RWPE2 (cell line): ENCODE measurements around the gene OPRM1.

Source experiments
- ATAC-seq: fragments of 200-7000 bp; cut with Tn5 transposase; 3 replicates; pipeline ENCODE4 v1.9.1; 2021; ENCODE audit warnings: low read depth
- DNase-seq: peaks from one replicate; pipeline ENCODE4 v3.0.0-alpha.2; 2020; ENCODE audit warnings: low spot score
- H3K27ac ChIP-seq: fragments of 450-650 bp; 2 replicates; pipeline ENCODE4 v1.5.1; 2017; ENCODE audit warnings: mild to moderate bottlenecking; ENCODE audit not compliant: poor library complexity, severe bottlenecking
- H3K27me3 ChIP-seq: fragments of 250-450 bp; sonication (Bioruptor Pico); 2 replicates; pipeline ENCODE4 v1.5.1; 2021; ENCODE audit warnings: mild to moderate bottlenecking, moderate library complexity; ENCODE audit not compliant: insufficient read depth, poor library complexity, severe bottlenecking
- H3K36me3 ChIP-seq: fragments of 250-450 bp; sonication (Bioruptor Pico); 2 replicates; pipeline ENCODE4 v1.5.1; 2020; ENCODE audit warnings: low read depth, mild to moderate bottlenecking, moderate library complexity
- H3K4me1 ChIP-seq: fragments of 250-450 bp; sonication (Bioruptor Pico); 2 replicates; pipeline ENCODE4 v1.5.1; 2021; ENCODE audit warnings: mild to moderate bottlenecking, moderate library complexity; ENCODE audit not compliant: insufficient read depth, poor library complexity, severe bottlenecking
- H3K4me3 ChIP-seq: fragments of 250-450 bp; sonication (Bioruptor Pico); 2 replicates; pipeline ENCODE4 v1.5.1; 2021; ENCODE audit warnings: mild to moderate bottlenecking, moderate library complexity; ENCODE audit not compliant: severe bottlenecking
- H3K9me3 ChIP-seq: fragments of 250-450 bp; sonication (Bioruptor Pico); 2 replicates; pipeline ENCODE4 v1.5.1; 2021; ENCODE audit warnings: mild to moderate bottlenecking, moderate library complexity; ENCODE audit not compliant: severe bottlenecking
- CTCF ChIP-seq: fragments of 450-650 bp; IDR thresholded peaks from one replicate; pipeline ENCODE4 v1.5.1; 2017; ENCODE audit warnings: mild to moderate bottlenecking, moderate library complexity; ENCODE audit not compliant: poor library complexity, severe bottlenecking

The OPRM1 gene

GRCh38 chr6:154247119-154247861 lies 208.2 kb downstream of the OPRM1 start:
- Histone ChIP-seq H3K27ac (no peak overlapping the region), H3K4me3 (no peak overlapping the region), H3K36me3 (no peaks in the 10 kb centered on the region), H3K9me3 (no peaks in the 10 kb centered on the region), H3K27me3 (no peaks in the 10 kb centered on the region), H3K4me1 (peaks cover 5% of the 10 kb centered on the region)
- ATAC-seq = no peak
- TF ChIP-seq CTCF = no peak
- DNase-seq = no peak

- ATAC-seq (no peak), DNase-seq (no peak)
- H3K36me3 ChIP-seq = no peaks in the 10 kb centered on the region
- H3K27ac ChIP-seq = no peak overlapping the region
- no peak overlapping the region for H3K4me3 ChIP-seq
- TF ChIP-seq CTCF = no peak
- H3K4me1 ChIP-seq = no peaks in the 10 kb centered on the region
- H3K9me3 ChIP-seq = no peaks in the 10 kb centered on the region
- H3K27me3 ChIP-seq = no peaks in the 10 kb centered on the region
Measured at GRCh38 chr6:154249499-154250298, 210.7 kb downstream of the OPRM1 start.

GRCh38 chr6:154251116-154251515 lies 212.1 kb downstream of the OPRM1 start:
- Histone ChIP-seq H3K4me1 (no peaks in the 10 kb centered on the region), H3K9me3 (peaks cover 2% of the 10 kb centered on the region)
- no peak for ATAC-seq

GRCh38 chr6:154252678-154253077 lies 213.6 kb downstream of the OPRM1 start:
- TF ChIP-seq CTCF = no peak
- H3K27ac ChIP-seq = no peak overlapping the region
- H3K9me3 ChIP-seq = peaks cover 2% of the 10 kb centered on the region
- DNase-seq (no peak), ATAC-seq (no peak)
- no peaks in the 10 kb centered on the region for H3K27me3 ChIP-seq
- no peak overlapping the region for H3K4me3 ChIP-seq
- H3K36me3 ChIP-seq = no peaks in the 10 kb centered on the region
- H3K4me1 ChIP-seq = no peaks in the 10 kb centered on the region

More at GRCh38 chr6:154251116-154251515, 212.1 kb downstream of the OPRM1 start:
- Histone ChIP-seq H3K4me3 (no peak overlapping the region), H3K36me3 (no peaks in the 10 kb centered on the region), H3K27me3 (no peaks in the 10 kb centered on the region), H3K27ac (no peak overlapping the region)
- no peak for TF ChIP-seq CTCF
- DNase-seq = no peak

GRCh38 chr6:154257067-154257466 lies 218.0 kb downstream of the OPRM1 start:
- Histone ChIP-seq H3K4me3 (no peak overlapping the region), H3K9me3 (peaks cover 2% of the 10 kb centered on the region), H3K4me1 (no peaks in the 10 kb centered on the region), H3K27ac (no peak overlapping the region), H3K36me3 (no peaks in the 10 kb centered on the region), H3K27me3 (no peaks in the 10 kb centered on the region)
- TF ChIP-seq CTCF = no peak
- DNase-seq (no peak), ATAC-seq (no peak)
